Measurements from ENCODE around the gene CWC25.
"Not testable (repeated sequence)": the region's sequence is repeated elsewhere in the genome, so short reads cannot be mapped to it uniquely, and the experiment has no call there.

The CWC25 gene

GRCh38 chr17:38852771-38853291 lies 27.7 kb upstream of the CWC25 start:
- no peak for DNase-seq

DNA sequence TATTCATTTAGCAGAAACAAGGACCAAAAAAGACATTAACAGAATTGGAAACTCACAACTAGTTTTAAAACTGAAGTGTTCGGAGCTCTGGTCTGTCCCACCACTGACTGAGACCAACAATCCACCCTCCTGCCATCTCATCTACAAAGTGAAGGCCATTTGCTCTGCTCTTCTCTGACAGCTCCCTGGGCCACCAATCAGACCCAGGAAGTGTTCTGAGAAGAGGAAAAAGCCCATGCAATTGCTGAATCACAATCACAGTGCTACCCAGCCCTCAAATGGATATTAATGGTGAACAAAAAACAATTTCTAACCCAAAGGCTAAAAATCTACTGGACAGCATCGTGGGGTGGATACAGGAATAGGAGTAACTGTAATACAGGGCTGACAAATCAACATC lies 26.3 kb upstream of the CWC25 start:
- no peak for DNase-seq

- no peak for DNase-seq
Observed at GRCh38 chr17:38850374-38850773, 25.3 kb upstream of the CWC25 start.

DNA sequence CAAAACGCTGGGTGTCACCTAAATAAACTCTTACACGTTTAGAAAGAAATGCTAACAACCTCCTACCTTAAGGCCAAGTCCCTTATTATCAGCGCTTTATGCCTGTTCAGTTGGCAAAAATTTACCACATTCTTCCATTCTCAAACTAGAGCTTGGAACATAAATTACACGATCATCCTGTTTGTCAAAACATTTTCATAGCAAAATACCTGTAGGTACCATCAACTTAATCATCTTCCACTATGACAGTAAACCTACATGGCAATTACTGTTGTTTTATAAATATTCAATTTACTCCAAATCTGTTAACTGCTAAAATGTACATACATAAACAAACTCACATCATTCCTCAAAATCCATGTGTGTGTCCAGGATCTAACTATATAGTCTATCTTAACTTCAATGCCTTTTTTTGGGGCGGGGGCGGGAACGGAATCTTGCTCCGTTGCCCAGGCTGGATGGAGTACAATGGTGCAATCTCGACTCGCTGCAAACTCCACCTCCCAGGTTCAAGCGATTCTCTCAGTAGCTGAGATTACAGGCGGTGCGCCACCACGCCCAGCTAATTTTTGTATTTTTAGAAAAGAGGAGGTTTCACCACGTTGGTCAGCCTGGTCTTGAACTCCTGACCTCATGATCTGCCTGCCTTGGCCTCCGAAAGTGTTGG lies 24.0 kb upstream of the CWC25 start:
- DNase-seq = no peak

DNA sequence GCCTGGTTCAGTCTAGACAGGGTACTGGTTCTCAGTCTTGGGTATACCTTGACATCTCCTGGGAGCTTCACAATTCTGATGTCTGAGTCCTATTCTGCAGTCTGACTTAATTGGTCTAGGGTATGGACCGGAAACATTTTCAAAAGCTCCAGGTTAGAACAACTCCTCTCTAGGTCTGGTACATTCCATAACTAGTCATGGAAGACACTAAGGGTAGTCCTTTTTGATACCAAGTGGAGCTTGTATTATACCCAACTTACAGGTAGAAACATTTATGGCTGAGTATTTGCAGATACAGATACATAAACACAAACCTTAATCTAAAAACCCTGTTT lies 23.4 kb upstream of the CWC25 start:
- no peak for DNase-seq

DNA sequence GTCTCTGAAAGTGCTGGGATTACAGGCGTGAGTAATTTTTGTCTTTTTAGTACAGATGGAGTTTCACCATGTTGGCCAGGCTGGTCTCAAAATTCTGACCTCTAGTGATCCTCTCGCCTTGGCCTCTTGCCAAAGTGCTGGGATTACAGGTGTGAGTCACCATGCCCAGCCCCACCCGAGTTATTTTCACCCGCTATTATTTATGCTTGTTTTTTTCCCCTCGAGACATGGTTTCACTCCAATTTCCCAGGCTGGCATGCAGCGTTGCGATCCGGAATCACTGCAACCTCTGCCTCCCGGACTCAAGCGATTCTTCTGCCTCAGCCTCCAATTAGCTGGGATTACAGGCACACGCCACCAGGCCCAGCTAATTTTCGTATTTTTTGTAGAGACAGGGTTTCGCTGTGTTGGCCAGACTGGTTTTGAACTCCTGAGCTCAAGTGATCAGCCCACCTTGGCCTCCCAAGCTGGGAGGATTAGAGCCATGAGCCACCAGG lies 19.2 kb upstream of the CWC25 start:
- DNase-seq = no peak

- no peak for DNase-seq
Observed at GRCh38 chr17:38825762-38826247, 684 bp upstream of the CWC25 start.

GRCh38 chr17:38815576-38816193 lies 9.4 kb downstream of the CWC25 start:
- DNase-seq = peak; percentile 33

DNA sequence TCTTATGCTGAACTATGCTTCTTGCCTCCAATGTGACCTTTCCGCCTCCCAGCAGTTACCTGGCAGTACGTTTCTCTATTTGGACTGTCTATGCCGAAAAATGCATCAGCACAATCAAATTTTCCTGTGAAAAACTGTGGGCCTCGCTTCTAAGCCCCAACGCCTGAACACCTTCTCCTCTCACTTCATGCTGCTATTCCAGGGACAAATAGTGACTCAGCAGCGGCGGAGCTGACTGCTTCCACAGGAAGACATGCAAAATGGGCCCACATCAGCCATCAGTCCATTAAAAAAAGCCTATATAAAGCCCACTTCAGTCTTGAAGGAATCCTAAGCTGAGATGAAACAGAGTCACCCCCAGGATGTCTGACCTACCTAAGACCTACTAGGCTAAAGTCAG lies 15.3 kb downstream of the CWC25 start:
- DNase-seq = no peak

DNA sequence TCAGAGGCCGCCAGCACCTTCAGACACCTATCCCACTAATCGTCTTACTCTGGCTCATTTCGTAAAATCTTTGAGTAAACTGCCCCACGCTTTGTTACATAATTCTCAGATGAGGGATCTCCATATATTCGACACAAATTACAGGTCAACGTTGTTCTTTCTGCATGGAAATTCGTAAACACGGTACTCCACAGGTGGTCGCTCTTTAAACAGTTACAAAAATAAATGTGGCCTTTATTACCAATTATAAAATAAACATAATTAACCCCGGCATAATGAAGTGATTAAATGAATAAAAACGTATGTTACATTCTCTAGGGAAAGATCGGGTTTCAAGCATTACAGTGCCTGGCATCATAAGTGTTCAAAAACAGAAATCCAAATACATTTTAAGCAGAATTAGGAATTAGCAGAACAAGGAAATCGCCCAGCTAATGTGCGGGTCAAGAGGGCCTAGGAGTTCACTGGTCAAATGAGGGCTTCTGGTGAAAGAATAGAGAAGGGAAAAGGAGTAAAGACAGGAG lies 24.8 kb downstream of the CWC25 start:
- no peak for DNase-seq

GRCh38 chr17:38799501-38800236 lies 25.5 kb downstream of the CWC25 start, which contains the start of gene PIP4K2B:
PIP4K2B (minus strand) TSS chr17:38799556; CDS start chr17:38799424, 132 bp downstream.
- DNase-seq = peak; percentile 98

DNA sequence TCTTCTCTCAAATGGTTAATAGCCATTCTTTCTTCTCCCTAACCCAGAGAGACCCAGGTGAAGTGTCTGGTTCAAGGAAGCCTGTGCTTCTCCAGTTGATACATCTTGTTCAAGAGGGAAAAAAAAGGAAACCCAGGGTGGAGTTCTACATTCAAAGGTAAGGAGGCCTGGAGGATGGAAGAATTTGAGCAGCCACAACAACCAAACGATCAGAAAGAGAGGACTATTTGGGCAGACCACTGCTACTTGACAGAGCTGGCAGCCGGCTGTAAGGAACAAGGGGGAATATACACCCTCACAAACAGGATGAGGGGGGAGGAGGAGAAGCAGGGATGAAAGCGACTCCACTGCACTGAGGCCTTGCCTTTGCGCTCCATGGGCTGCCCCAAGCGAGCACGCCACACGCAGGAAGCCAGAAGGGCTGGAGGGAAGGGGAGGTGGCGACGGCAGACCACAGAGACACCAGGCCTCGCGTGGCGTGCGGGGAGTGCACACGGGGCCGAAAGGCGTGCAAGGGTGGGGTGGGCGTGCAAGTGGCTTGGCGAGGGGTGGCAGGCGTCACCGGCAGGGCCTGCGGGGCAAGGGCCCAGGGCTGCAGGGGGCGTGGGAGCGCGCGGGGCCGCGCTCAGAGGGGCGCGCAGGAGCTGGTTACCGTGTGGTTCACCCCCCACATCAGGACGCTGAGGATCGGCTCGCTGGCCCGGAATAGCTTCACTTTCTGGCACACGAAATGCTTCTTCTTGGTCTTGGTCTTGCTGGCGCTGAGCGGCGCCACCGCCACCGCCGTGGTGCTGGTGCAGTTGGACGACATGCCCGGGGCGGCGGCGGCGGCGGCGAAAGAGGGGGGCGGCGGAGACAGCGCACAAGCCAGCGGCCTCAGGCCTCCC lies 26.3 kb downstream of the CWC25 start:
- DNase-seq = peak; percentile 40

DNA sequence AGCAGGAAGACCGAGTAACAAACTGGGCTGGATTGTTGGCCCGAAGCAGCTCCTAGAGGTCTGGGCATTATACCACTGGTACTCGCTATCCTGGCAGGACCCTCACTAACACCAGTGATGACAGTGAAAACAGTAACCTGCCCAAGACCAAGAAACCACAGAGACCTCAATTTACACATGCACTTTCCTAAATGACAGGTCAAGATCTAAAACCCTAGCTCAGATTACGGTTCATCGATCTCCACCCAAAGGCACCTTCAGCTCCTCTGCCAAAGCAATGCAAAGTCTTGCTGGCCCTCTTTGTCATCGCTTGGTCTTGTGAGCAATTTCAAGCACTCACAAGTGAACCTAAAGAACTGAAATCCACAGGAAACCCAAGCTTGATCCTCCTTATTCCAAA lies 27.3 kb downstream of the CWC25 start:
- no peak for DNase-seq

GRCh38 chr17:38797158-38797490 lies 28.0 kb downstream of the CWC25 start:
- DNase-seq = no peak

GRCh38 chr17:38796451-38797157 lies 28.5 kb downstream of the CWC25 start:
- DNase-seq = no peak

DNA sequence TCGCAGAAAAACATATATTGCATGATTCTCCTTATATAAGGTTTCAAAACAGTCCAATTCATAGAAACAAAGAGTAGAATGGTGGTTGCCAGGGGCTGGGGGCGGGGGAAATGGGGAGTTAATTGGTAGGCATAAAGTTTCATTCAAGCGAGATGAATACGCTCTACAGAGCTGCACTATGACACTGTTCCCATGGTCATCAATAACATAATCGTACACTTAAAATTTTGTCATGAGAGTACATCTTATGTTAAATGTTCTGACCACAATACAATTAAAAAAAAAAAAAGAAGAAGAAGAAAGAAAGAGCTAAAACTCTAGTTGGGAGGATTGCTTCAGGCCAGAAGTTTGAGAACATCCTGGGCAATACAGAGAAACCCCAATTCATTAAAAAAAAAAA lies 30.9 kb downstream of the CWC25 start:
- DNase-seq = no peak

- no peak for DNase-seq
Observed at GRCh38 chr17:38791162-38791561, 34.0 kb downstream of the CWC25 start.

DNA sequence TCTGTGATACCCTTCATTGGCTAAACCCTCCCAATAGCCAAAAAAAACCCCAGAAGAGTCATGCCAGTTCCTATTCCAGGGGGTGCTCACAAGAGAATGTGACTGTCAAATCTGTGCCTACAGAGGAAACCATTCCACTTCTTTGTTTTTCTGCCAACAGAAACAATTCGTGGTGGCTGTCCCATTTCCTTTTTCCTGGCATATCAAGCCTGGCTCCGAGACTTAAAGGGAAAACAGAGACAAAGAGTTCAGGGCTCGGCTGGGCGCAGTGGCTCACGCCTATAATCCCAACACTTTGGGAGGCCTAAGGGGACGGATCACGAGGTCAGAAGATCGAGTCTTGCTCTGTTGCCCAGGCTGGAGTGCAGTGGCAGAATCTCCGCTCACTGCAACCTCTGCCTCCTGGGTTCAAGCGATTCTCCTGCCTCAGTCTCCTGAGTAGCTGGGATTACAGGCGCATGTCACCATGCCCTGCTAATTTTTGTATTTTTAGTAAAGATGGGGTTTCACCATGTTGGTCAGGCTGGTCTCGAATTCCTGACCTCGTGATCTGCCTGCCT lies 34.9 kb downstream of the CWC25 start:
- not testable (repeated sequence) for DNase-seq

DNA sequence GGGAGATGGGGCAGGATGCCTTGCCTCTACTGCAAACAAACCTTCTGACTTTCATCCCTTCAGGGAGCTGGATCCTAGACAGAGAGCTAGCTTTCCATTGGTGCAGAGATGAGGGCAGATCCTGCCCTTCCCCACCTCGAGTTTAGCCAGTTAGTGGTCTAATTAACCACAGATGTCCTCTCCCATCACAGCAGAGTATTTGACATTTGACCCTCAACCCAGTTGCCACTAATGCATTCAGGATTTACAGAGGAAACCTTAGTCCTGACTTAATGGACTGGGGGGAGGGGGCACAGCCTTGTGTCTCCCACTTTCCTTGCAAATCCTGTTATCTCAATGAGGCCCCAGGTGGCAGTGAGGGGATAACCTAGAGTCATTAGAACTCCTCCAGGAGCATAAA lies 35.9 kb downstream of the CWC25 start:
- peak; percentile 30 for DNase-seq

DNA sequence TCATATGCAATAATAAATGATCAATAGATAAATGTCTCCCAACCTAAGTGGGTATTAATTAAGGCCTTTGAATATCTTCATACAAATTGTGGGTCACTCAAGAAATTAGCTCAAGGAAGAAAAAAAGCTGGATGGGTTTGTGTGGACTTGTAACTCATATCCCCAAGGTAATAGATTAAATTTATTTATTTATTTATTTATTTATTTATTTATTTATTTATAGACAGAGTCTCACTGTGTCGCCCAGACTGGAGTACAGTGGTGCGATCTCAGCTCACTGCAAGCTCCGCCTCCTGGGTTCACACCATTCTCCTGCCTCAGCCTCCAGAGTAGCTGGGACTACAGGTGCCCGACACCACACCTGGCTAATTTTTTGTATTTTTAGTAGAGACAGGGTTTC lies 37.1 kb downstream of the CWC25 start:
- not testable (repeated sequence) for DNase-seq

GRCh38 chr17:38786372-38786771 lies 38.7 kb downstream of the CWC25 start:
- no peak for DNase-seq

Data from fibroblast of skin of right quadriceps (primary cell).